Spleen (tissue), 11 donors: ENCODE results near the gene CST7. TPM values are rescaled to one million over a fixed set of nuclear protein-coding genes. Genes with fewer than 3 reads are reported as not detected.

Experiments
- DNase-seq: peaks from one replicate; pipeline ENCODE4 v3.0.0-alpha.2; 2020
- H3K27ac ChIP-seq, 8 donors: fragments of 200-600 bp; sonication (generic) in 7 of 8; 1 replicate in 4 of 8; 2 replicates in 4 of 8; pipeline versions ENCODE4 v1.5.0 to v1.8.0; 2016 to 2021; ENCODE audit warnings: inconsistent platforms in 4 of 8, mild to moderate bottlenecking in 4 of 8, moderate library complexity in 1 of 8
- H3K27me3 ChIP-seq, 7 donors: fragments of 200-600 bp; sonication (generic) in 6 of 7; replicated peaks in 1 of 7; 1 replicate in 4 of 7; 2 replicates in 3 of 7; pipeline versions ENCODE4 v1.5.0 to v1.8.0; 2016 to 2021; ENCODE audit warnings: inconsistent platforms in 3 of 7, mild to moderate bottlenecking in 1 of 7
- H3K36me3 ChIP-seq, 6 donors: fragments of 200-600 bp; sonication (generic) in 5 of 6; 1 replicate in 4 of 6; 2 replicates in 2 of 6; pipeline versions ENCODE4 v1.5.0 to v1.8.0; 2016 to 2021; ENCODE audit warnings: inconsistent platforms in 2 of 6
- H3K4me1 ChIP-seq, 6 donors: fragments of 200-600 bp; sonication (generic) in 5 of 6; 1 replicate in 3 of 6; 2 replicates in 3 of 6; pipeline versions ENCODE4 v1.5.0 to v1.8.0; 2016 to 2021; ENCODE audit warnings: inconsistent platforms in 3 of 6
- H3K4me3 ChIP-seq, 8 donors: fragments of 200-600 bp; sonication (generic) in 7 of 8; 1 replicate in 4 of 8; 2 replicates in 4 of 8; pipeline versions ENCODE4 v1.5.0 to v1.8.0; 2016 to 2021; ENCODE audit warnings: inconsistent platforms in 4 of 8, mild to moderate bottlenecking in 4 of 8, moderate library complexity in 2 of 8
- H3K9me3 ChIP-seq, 8 donors: fragments of 200-600 bp; sonication (generic) in 7 of 8; 1 replicate in 4 of 8; 2 replicates in 4 of 8; pipeline versions ENCODE4 v1.5.0 to v1.8.0; 2016 to 2021; ENCODE audit warnings: inconsistent platforms in 4 of 8
- CTCF ChIP-seq, 11 experiments: fragments of 200-600 bp in 7 of 11; fragments of 450-650 bp in 4 of 11; sonication (generic) in 4 of 11; IDR thresholded peaks in 8 of 11; conservative IDR thresholded peaks in 3 of 11; 1 replicate in 7 of 11; 2 replicates in 4 of 11; pipeline versions ENCODE4 v1.4.0 to v1.8.0; 2016 to 2021; ENCODE audit warnings: antibody characterized with exemption in 11 of 11, inconsistent platforms in 4 of 11, mild to moderate bottlenecking in 1 of 11
- POLR2A ChIP-seq, 3 donors: fragments of 450-650 bp; IDR thresholded peaks; one replicate each; pipeline ENCODE4 v1.5.1; 2017; ENCODE audit warnings: antibody characterized with exemption in 3 of 3, mild to moderate bottlenecking in 1 of 3
- POLR2AphosphoS5 ChIP-seq, 3 donors: sonication (generic); formaldehyde crosslinking; IDR thresholded peaks; one replicate each; pipeline ENCODE4 v1.5.1; 2017; ENCODE audit warnings: antibody characterized with exemption in 3 of 3
- WGBS, 5 donors: extraction: QIAGEN DNeasy Blood & Tissue Kit in 3 of 5; methylation state at CpG; one replicate each; pipeline versions ENCODE4 v1.1.5 to v1.1.7; 2013 to 2018; 5-methylcytosine and 5-hydroxymethylcytosine counted together
- intact Hi-C: fragments of 100-400 bp; cut with DNase I; formaldehyde crosslinking; loops from one replicate; pipeline ENCODE4 v1.15.0; 2023; ENCODE audit warnings: low total_unique reads
- polyA plus RNA-seq, 3 donors: library from polyadenylated mRNA; stranded (reverse); fragments of 200-250 nt; gene quantifications; one replicate each; pipeline ENCODE4 v1.2.1, GENCODE V29; 2013
- total RNA-seq, 7 donors: library from RNA; depleted of rRNA in 3 of 7; stranded (reverse); fragments of >200 nt in 3 of 7; fragmentation: NEBNext Ultra II Directional in 4 of 7; extraction: Animal tissue kit (Norgen Biotek cat#: 25700) in 4 of 7; gene quantifications; one replicate each; pipeline versions ENCODE4 v1.1.0 to v1.2.1, GENCODE V29; 2016 to 2021
- donor health status: healthy with polysubstance abuse.
- donor health status: DM: no; HTN: no; CAD: no; lungs with moderate emphysema.
- donor health status: DM: no; HTN: no; CAD: no.
- donor health status: Bipolar disorder and iron deficiency.
- donor health status: healthy.
- donor health status: DM: no; HTN: no; CAD: no.
- donor health status: DM: yes; HTN: yes; CAD: no.

Gene CST7
- total and polyA plus RNA-seq, 10 donors = 23.1 to 298 (median 63.8) TPM

DNA sequence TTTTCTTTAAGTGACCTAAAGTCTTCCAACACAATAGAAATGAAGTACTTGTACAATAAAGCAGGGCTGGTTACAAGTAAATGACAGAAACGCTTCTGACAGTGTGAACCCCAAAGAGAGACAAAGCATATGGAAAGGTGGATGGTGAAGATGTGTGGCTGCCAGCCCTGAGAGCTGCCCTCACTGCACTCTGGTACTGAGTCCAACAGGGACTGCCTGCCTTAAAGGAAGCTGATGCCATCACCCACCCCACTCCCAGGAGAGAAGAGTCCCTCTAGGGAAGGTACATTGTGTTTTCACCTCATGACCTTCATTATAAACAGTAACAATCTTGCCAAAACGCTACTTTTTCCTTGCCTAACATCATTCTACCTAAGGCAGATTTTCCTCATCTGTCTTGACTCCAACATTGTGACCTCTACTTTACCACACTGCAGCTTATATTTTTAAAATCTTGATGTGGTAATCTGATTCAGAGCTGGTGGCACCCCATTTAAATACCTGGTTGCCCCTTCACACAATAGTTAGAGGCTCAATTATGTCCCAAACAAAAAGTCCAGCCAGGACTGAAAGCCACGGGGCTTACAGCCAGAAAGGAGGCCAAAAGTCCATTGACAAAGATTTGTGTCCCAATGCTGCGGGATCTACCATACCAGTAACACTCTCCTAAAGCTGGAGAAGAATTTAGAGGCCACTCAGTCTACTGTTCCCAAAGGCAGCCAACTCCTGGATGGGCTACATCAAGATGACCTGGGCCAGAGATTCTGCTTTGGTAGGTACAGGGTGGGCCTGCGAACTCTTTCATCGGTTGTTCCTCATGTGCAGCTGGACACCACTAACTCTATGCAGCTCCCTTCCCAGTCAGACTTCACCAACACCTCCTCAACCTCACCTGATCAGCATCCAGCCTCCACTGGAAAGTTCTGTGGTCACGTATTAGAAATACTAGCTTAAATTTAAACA is 39.1 kb downstream of the CST7 start:
- Histone ChIP-seq H3K27me3 (no peaks in the 10 kb centered on the region), H3K4me3 (peak overlapping the region in 1 of 8 donors; percentile 36), H3K36me3 (peaks cover 0 to 26% (median under 1%) of the 10 kb centered on the region in 6 donors), H3K4me1 (peaks cover 7 to 95% (median 46%) of the 10 kb centered on the region in 6 donors), H3K9me3 (no peaks in the 10 kb centered on the region), H3K27ac (peak overlapping the region in 6 of 8 donors; percentile 40 to 97 (median 76))
- intact Hi-C loops = no loop called here
- TF ChIP-seq POLR2A (IDR thresholded peaks at IDR 0.05) (no peak), POLR2AphosphoS5 (IDR thresholded peaks at IDR 0.05) (no peak), CTCF (IDR thresholded peaks at IDR 0.05 in 8 of 11, conservative IDR thresholded peaks at IDR 0.05 in 3 of 11) (no peak)
- DNase-seq = peak; percentile 66
- WGBS, 5 donors = 85 to 94% (median 88%) methylated on average over 7 of the region's 7 CpGs

DNA sequence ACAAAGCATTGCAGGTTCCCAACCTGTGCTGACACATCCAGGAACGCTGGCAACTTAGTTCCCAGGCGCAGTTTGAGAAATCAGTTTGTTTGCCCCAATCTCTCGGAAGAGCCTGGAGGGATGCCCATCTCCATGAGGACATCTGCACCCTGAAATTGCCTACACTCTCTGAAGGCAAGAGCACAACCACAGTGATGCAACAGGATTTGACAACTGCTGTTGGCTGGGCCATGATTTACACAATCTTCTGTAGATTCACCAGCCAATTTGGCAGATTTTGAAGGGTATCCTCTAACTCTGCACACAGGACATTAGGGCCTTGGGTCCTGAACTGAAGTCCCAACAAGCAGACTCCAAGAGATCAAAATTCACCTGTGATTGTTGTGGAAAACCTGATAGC is 40.1 kb downstream of the CST7 start:
- WGBS, 5 donors = 54 to 91% (median 76%) methylated on average over 3 of the region's 3 CpGs
- Histone ChIP-seq H3K36me3 (peaks cover 0 to 16% (median 0%) of the 10 kb centered on the region in 6 donors), H3K4me1 (peaks cover 12 to 95% (median 55%) of the 10 kb centered on the region in 6 donors), H3K27ac (peak overlapping the region in 7 of 8 donors; percentile 9 to 97 (median 71)), H3K4me3 (peak overlapping the region in 1 of 8 donors; percentile 36), H3K27me3 (no peaks in the 10 kb centered on the region), H3K9me3 (no peaks in the 10 kb centered on the region)
- intact Hi-C loops = no loop called here
- no peak for TF ChIP-seq POLR2A (IDR thresholded peaks at IDR 0.05)
- TF ChIP-seq POLR2AphosphoS5 (IDR thresholded peaks at IDR 0.05) = peak in 1 of 3 donors; percentile 53
- DNase-seq = no peak

- Histone ChIP-seq H3K4me3 (peak overlapping the region in 5 of 8 donors; percentile 66 to 88 (median 72)), H3K27ac (peak overlapping the region in 7 of 8 donors; percentile 92 to 97 (median 96)), H3K9me3 (no peaks in the 10 kb centered on the region), H3K36me3 (peaks cover 0 to 16% (median 0%) of the 10 kb centered on the region in 6 donors), H3K27me3 (no peaks in the 10 kb centered on the region), H3K4me1 (peaks cover 12 to 91% (median 56%) of the 10 kb centered on the region in 6 donors)
- peak; percentile 73 for DNase-seq
- 81 to 92% (median 88%) methylated on average over 2 of the region's 2 CpGs for WGBS, 5 donors
- intact Hi-C loops = loop anchor here (5.0 kb wide), 1 partner anchor 406 kb away; no protein-coding TSS in a partner anchor
- TF ChIP-seq CTCF (IDR thresholded peaks at IDR 0.05 in 8 of 11, conservative IDR thresholded peaks at IDR 0.05 in 3 of 11) (no peak), POLR2A (IDR thresholded peaks at IDR 0.05) (no peak), POLR2AphosphoS5 (IDR thresholded peaks at IDR 0.05) (no peak)
These were observed 41.8 kb downstream of the CST7 start for GRCh38 chr20:24990810-24991252.

- H3K27me3 ChIP-seq = no peaks in the 10 kb centered on the region
- DNase-seq = peak; percentile 92
- intact Hi-C loops = loop anchor here (5.0 kb wide), 1 partner anchor 405 kb away; no protein-coding TSS in a partner anchor
- H3K9me3 ChIP-seq = no peaks in the 10 kb centered on the region
- 0 to 1% (median 1%) methylated on average over 32 to 36 of the region's 36 CpGs for WGBS, 5 donors
- peaks cover 12 to 79% (median 46%) of the 10 kb centered on the region in 6 donors for H3K4me1 ChIP-seq
- TF ChIP-seq POLR2A (IDR thresholded peaks at IDR 0.05) (no peak), CTCF (IDR thresholded peaks at IDR 0.05 in 8 of 11, conservative IDR thresholded peaks at IDR 0.05 in 3 of 11) (no peak), POLR2AphosphoS5 (IDR thresholded peaks at IDR 0.05) (no peak)
- peak overlapping the region; percentile 75 to 97 (median 96) for H3K27ac ChIP-seq
- H3K36me3 ChIP-seq = peaks cover 0 to 16% (median 0%) of the 10 kb centered on the region in 6 donors
- H3K4me3 ChIP-seq = peak overlapping the region; percentile 66 to 88 (median 73)
These were observed 42.9 kb downstream of the CST7 start for GRCh38 chr20:24991897-24992486.
